ENCODE data around the gene MAD1L1. TPM values are rescaled to one million over a fixed set of nuclear protein-coding genes. Genes with fewer than 3 reads are reported as not detected.

Gene MAD1L1
- total and polyA plus RNA-seq, 2 donors (not counting 1 experiment from before 2014, with no cell fraction given) = 9.8 to 29.4 TPM

DNA sequence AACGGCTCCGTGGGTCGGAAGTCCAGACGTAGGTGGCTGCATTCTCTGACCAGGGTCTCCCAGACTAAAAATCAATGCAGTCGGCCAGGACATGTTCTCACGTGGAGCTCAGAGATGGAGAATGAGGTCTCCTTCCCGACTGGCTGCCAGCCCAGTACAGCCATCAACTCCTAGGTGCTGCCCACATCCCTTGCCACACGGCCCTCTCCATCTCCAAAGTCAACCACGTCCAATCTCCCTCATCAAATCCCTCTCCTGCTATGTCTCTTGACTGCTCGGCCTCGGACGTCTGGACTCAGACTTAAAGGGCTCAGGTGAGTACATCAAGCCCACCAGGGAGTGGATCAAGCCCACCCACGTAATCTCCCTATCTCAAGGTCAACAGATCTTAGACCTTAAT lies 6.9 kb downstream of the MAD1L1 start:
- no peaks in the 10 kb centered on the region for H3K9me3 ChIP-seq (ENCODE audit: control insufficient read depth, insufficient read depth, low read depth, low read length)
- no peak overlapping the region for H3K4me2 ChIP-seq (ENCODE audit: extremely low read depth, insufficient read depth, low read length)
- no peaks in the 10 kb centered on the region for H3K4me1 ChIP-seq (ENCODE audit: control insufficient read depth, extremely low read depth, insufficient read depth, low read length)
- H3K4me3 ChIP-seq (replicated peaks in 1 of 4; ENCODE audit: control extremely low read depth in 1 of 4, insufficient read depth in 1 of 4, low read depth in 3 of 4, low read length in 4 of 4) = no peak overlapping the region
- no peaks in the 10 kb centered on the region for H3K27me3 ChIP-seq (ENCODE audit: control insufficient read depth, insufficient read depth, low read length)
- H3K9ac ChIP-seq (ENCODE audit: insufficient read depth, low read length) = no peak overlapping the region
- peaks cover 13% of the 10 kb centered on the region for H3K79me2 ChIP-seq (ENCODE audit: control insufficient read depth, insufficient read depth, low read length)
- H3K27ac ChIP-seq (ENCODE audit: insufficient read depth, low read length) = no peak overlapping the region
- no peak for DNase-seq (ENCODE audit: low read depth in 2 of 2)
- H3K36me3 ChIP-seq (ENCODE audit: control insufficient read depth, insufficient read depth, low read length) = peaks cover 18% of the 10 kb centered on the region
- no peaks in the 10 kb centered on the region for H4K20me1 ChIP-seq (ENCODE audit: control insufficient read depth, extremely low read depth, insufficient read depth, low read length)
- TF ChIP-seq, protein P1, sequence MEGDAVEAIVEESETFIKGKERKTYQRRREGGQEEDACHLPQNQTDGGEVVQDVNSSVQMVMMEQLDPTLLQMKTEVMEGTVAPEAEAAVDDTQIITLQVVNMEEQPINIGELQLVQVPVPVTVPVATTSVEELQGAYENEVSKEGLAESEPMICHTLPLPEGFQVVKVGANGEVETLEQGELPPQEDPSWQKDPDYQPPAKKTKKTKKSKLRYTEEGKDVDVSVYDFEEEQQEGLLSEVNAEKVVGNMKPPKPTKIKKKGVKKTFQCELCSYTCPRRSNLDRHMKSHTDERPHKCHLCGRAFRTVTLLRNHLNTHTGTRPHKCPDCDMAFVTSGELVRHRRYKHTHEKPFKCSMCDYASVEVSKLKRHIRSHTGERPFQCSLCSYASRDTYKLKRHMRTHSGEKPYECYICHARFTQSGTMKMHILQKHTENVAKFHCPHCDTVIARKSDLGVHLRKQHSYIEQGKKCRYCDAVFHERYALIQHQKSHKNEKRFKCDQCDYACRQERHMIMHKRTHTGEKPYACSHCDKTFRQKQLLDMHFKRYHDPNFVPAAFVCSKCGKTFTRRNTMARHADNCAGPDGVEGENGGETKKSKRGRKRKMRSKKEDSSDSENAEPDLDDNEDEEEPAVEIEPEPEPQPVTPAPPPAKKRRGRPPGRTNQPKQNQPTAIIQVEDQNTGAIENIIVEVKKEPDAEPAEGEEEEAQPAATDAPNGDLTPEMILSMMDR (conservative IDR thresholded peaks at IDR 0.05 in 1 of 2, IDR thresholded peaks at IDR 0.05 in 1 of 2; ENCODE audit: low read depth in 1 of 2, low read length in 2 of 2) = no peak
- no peak for TF ChIP-seq EZH2 (IDR thresholded peaks at IDR 0.05; ENCODE audit: low read length, missing control alignments)
- no peak overlapping the region for H2AFZ ChIP-seq (ENCODE audit: low read length)

- Histone ChIP-seq H3K27ac (ENCODE audit: insufficient read depth, low read length) (no peak overlapping the region), H3K9ac (ENCODE audit: insufficient read depth, low read length) (no peak overlapping the region), H3K4me1 (ENCODE audit: control insufficient read depth, extremely low read depth, insufficient read depth, low read length) (no peaks in the 10 kb centered on the region), H3K4me3 (replicated peaks in 1 of 4; ENCODE audit: control extremely low read depth in 1 of 4, insufficient read depth in 1 of 4, low read depth in 3 of 4, low read length in 4 of 4) (no peak overlapping the region), H3K4me2 (ENCODE audit: extremely low read depth, insufficient read depth, low read length) (no peak overlapping the region), H3K9me3 (ENCODE audit: control insufficient read depth, insufficient read depth, low read depth, low read length) (no peaks in the 10 kb centered on the region), H3K79me2 (ENCODE audit: control insufficient read depth, insufficient read depth, low read length) (peaks cover 8% of the 10 kb centered on the region), H4K20me1 (ENCODE audit: control insufficient read depth, extremely low read depth, insufficient read depth, low read length) (no peaks in the 10 kb centered on the region), H3K36me3 (ENCODE audit: control insufficient read depth, insufficient read depth, low read length) (peaks cover 17% of the 10 kb centered on the region), H3K27me3 (ENCODE audit: control insufficient read depth, insufficient read depth, low read length) (no peaks in the 10 kb centered on the region), H2AFZ (ENCODE audit: low read length) (no peak overlapping the region)
- no peak for DNase-seq (ENCODE audit: low read depth in 2 of 2)
- TF ChIP-seq EZH2 (IDR thresholded peaks at IDR 0.05; ENCODE audit: low read length, missing control alignments) = no peak
- TF ChIP-seq, protein P1 (conservative IDR thresholded peaks at IDR 0.05 in 1 of 2, IDR thresholded peaks at IDR 0.05 in 1 of 2; ENCODE audit: low read depth in 1 of 2, low read length in 2 of 2) = no peak
Observed at GRCh38 chr7:2225336-2225735, 7.4 kb downstream of the MAD1L1 start.

DNA sequence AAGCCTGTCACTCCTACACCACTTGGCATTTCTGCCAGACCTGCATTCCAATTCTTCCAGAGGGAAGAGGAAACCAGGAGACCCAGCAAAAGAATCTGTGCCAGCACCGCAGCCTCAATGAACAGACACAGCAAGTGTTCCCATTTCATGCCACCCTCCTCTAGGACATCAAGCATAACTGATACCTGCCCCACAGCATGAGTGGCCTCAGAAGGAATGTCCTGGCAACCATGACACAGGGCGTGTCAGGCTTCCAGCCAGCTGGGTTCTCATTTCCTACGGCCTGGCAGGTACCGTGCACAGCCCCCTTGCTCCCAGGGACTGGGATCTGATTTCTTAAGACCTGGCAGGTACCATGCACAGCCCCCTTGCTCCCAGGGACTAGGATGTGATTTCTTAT lies 7.8 kb downstream of the MAD1L1 start:
- Histone ChIP-seq H3K9ac (ENCODE audit: insufficient read depth, low read length) (no peak overlapping the region), H3K4me1 (ENCODE audit: control insufficient read depth, extremely low read depth, insufficient read depth, low read length) (no peaks in the 10 kb centered on the region), H3K4me2 (ENCODE audit: extremely low read depth, insufficient read depth, low read length) (no peak overlapping the region), H3K27ac (ENCODE audit: insufficient read depth, low read length) (no peak overlapping the region), H3K36me3 (ENCODE audit: control insufficient read depth, insufficient read depth, low read length) (peaks cover 17% of the 10 kb centered on the region), H3K27me3 (ENCODE audit: control insufficient read depth, insufficient read depth, low read length) (no peaks in the 10 kb centered on the region), H3K79me2 (ENCODE audit: control insufficient read depth, insufficient read depth, low read length) (peaks cover 4% of the 10 kb centered on the region), H2AFZ (ENCODE audit: low read length) (no peak overlapping the region), H4K20me1 (ENCODE audit: control insufficient read depth, extremely low read depth, insufficient read depth, low read length) (no peaks in the 10 kb centered on the region), H3K9me3 (ENCODE audit: control insufficient read depth, insufficient read depth, low read depth, low read length) (no peaks in the 10 kb centered on the region), H3K4me3 (replicated peaks in 1 of 4; ENCODE audit: control extremely low read depth in 1 of 4, insufficient read depth in 1 of 4, low read depth in 3 of 4, low read length in 4 of 4) (no peak overlapping the region)
- DNase-seq (ENCODE audit: low read depth in 2 of 2) = no peak
- TF ChIP-seq, protein P1 (conservative IDR thresholded peaks at IDR 0.05 in 1 of 2, IDR thresholded peaks at IDR 0.05 in 1 of 2; ENCODE audit: low read depth in 1 of 2, low read length in 2 of 2) = no peak
- no peak for TF ChIP-seq EZH2 (IDR thresholded peaks at IDR 0.05; ENCODE audit: low read length, missing control alignments)

All from fibroblast of lung (primary cell).